Astrocyte (in vitro differentiated cells and primary cell): ENCODE data around the gene WWP2.

Source experiments
- EZH2 ChIP-seq: IDR thresholded peaks from 2 replicates; pipeline ENCODE4 v1.6.1; 2012; ENCODE audit warnings: mild to moderate bottlenecking, low read length, inconsistent platforms; ENCODE audit not compliant: insufficient read depth
- TF ChIP-seq, protein P1 (sequence below): IDR thresholded peaks from 2 replicates; pipeline ENCODE4 v1.5.1; 2011; ENCODE audit warnings: low read depth, mild to moderate bottlenecking, inconsistent platforms, low read length, moderate library complexity; ENCODE audit not compliant: insufficient read depth

DNA sequence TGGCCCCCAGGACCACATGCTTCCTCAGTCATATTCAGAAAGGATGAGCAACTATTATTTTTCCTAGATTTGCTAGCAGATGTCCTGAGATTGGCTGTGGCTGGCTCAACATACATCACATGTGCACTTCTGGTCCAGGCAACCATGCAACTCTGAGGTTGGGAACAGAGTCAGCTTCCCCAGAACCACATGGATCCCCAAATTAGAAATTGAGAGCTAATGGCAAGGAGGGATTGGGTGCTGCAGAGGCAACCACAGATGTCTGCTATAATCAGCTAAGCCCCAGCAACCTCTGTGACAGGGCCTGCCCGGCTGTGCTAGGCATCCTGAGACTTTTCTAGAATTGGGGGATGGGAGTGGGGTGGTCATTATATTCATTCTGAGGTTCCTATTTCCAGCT is 155.2 kb downstream of the WWP2 start:
- TF ChIP-seq, protein P1, sequence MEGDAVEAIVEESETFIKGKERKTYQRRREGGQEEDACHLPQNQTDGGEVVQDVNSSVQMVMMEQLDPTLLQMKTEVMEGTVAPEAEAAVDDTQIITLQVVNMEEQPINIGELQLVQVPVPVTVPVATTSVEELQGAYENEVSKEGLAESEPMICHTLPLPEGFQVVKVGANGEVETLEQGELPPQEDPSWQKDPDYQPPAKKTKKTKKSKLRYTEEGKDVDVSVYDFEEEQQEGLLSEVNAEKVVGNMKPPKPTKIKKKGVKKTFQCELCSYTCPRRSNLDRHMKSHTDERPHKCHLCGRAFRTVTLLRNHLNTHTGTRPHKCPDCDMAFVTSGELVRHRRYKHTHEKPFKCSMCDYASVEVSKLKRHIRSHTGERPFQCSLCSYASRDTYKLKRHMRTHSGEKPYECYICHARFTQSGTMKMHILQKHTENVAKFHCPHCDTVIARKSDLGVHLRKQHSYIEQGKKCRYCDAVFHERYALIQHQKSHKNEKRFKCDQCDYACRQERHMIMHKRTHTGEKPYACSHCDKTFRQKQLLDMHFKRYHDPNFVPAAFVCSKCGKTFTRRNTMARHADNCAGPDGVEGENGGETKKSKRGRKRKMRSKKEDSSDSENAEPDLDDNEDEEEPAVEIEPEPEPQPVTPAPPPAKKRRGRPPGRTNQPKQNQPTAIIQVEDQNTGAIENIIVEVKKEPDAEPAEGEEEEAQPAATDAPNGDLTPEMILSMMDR: no peak
- TF ChIP-seq EZH2: no peak
